HG02973 (cell line): ENCODE results near the gene AR.

ENCODE experiments used
- ATAC-seq: cut with Tn5 transposase; IDR thresholded peaks from one replicate; pipeline ENCODE4 v1.9.1; 2021; ENCODE audit warnings: moderate library complexity; ENCODE audit not compliant: unreplicated experiment

Gene AR

DNA sequence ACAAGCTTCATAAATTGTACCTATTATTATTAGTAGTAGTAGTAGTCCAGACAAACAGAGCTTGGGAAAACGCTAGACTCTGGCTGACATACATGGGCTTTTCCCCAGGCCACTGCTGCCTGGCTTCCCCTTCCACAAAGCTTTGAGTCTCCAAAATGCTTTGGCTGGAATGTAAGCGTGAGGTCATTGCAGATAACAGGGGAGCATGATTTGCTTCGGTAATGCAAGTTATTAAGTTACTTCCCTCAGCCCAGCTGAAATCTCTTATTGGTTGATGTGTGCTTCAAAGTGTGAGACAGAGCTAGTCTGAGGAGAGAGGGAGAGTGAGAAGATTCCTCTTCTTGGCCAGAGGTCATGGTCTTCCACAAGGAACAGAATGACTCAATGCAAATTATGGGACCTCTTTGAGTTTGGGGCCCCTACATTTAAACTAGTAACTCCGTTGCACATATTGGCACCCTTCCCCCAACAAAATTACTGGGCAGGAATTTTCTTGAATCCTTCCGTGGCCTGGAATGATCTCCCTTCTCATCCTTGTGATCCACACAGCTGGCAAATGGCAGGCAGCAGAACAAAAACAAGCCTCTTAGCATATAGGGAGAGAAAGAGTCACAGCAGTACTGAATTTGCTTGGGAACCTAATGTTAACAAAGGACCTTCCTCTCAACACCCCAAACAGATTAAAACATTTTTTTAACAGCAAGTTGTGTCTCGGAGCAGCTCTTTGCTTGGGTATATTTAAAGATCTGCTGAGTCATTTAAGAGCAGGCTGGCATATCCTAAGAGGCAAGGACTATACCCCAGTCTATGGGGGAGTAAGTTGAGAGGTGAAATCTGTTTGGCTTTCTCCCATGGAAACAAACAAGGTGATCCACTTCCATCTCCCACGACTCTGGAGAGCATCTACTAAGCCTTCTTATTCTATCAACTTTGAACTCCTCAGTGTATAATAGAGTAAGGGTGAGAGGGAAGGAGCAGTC, 19.9 kb downstream of the AR start:
- no peak for ATAC-seq

DNA sequence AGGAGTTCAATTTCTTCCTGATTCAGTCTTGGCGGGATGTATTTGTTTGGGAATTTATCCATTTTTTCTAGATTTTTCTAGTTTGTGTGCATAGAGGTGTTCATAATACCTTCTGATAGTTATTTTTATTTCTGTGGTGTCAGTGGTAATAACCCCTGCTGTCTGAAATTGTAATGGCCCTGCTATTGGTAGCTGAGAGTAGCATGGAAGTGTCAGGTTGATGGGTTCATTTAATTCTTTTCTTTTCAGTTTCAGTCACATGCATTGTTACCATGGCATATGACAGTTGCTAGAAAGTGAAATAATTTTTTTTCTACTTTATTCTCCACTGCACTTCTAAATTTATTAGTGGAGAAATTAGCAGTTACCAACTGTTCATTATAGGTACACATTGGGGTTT, 20.7 kb downstream of the AR start:
- ATAC-seq, result no peak

DNA sequence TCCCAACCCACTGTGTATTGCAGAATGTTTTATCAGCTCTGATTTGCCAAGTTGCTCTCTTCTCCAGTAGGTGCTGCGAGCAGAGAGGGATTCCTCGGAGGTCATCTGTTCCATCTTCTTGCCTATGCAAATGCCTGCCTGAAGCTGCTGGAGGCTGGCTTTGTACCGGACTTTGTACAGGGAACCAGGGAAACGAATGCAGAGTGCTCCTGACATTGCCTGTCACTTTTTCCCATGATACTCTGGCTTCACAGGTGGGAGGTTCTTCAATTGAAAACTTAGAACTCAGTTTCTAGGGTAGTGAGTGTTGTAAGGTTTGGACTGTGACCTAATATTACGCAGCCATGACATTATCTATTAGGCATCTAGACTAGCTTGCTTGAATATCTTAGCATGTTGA, 24.9 kb downstream of the AR start:
- no peak for ATAC-seq

DNA sequence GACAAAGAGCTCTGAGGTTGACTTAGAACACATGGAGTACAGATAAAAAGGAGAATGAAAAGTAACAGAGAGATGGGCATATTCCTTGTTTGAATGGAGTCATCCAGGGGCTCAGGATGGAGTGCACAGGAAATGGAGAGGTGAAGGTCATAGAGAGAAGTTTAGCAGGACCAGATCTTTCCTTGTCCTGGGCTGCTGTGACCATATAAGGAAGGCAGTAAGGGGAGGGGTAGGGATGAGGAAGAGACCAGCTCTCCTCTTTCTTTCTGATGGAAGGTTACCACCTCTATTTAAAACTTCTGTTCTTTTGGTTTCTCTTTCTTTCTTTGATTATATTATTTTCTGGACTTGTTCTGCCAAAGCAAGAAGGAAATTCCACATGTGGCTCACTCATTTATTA, 27.0 kb downstream of the AR start:
- ATAC-seq, result no peak

DNA sequence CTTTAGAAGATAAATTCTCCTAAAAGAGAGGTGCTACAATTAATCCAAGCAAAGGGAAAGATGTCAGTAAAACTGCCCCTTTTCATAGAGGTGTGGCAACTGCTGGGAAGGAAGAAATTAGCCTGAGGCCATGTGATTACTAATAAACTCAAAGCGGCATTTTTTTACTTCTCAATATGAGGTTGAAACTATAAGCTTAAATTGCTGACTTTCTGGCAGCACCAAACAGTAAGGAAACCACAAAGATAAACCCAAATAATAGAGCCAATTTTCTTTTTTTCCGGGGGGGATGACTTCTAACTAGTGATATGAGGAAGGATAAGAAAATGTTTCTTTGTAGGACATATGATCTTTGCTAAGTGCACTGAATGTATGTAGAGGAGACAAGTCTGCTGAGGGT, 30.9 kb downstream of the AR start:
- ATAC-seq, result no peak

DNA sequence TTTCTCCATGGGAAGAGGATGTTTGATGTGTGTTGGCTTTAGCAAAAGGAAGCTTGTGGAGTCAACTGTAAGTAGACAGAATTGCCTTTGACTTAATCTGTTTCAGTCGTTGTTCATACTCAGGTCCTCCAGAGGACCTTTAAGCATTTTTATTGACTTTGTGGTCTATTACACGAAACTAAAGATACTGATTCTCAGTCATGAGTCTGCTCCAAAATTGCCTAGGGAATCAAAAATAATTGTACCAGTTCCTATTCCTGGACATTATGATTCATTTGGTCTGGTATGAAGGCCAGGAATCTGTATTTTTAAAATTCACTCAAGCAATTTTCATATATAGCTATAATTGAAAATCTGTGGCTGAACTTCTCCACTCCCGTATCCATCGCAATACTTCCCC, 38.6 kb downstream of the AR start:
- no peak for ATAC-seq

DNA sequence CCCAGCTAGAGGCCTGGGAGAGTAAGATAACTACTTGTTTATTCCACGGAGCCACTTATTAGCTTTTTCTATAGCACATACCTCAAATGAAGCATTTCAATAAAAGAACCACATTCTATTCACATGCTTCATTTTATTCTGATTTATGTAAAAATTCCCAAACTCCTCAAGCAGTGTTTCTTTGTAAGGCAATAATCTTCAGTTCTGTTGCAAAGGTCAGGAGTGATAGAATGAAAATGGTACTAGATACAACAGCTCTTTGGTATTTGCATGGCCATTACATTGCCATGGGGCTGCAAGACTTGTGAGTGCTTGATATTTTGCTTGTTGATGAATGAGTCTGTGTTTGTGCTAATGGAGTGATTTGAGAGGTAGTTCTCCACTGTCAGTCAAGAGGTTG, 39.4 kb downstream of the AR start:
- no peak for ATAC-seq

DNA sequence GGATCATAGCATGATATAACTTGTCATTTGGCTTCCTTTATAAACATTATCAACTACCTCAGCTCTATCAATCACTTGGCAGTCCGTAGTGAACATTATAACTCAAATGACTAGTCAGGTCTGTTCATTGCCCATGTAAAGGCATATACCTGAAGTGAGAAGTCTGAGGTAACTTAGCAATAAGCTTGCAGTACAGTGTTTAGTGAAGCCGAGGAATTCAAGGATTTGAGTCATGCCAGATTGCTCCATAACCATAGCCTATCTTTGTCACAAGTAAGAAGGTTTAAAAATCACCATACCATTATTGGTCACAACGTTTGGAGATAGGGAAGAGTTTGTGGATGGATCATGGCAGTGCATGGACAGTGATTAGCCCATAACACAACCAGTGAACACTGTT, 41.6 kb downstream of the AR start:
- no peak for ATAC-seq

DNA sequence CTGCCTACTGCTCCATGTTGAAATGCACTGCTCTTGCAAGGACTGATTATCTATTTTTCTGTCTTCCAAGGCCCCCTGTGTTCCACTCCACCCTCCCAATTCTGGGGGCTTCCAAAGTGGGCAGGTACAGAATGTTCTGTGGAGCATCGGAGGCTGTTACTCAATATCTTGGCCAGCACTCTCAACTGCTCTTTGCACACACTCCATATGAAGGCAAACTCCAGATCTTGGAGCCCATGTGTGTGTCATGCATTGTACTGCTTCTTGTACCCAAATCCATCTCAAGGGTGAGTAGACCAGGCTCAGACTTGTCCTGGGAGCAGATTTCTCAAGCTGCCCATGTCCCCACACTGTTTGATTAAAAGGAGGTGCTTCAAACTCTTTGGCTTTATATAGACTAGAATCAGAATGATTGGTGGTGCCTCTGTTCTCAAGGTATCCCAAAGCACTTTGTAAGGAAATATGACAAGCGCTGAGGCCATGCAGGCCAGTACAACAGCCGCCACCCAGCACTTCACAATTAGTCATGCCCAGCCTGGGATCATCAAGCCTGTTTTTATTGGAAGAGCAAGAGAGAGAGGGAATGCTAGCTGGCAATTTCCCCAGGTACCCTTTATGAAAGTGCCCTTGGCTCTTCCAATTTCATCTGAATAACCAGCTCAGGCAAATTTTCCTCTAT, 44.3 kb downstream of the AR start:
- no peak for ATAC-seq

DNA sequence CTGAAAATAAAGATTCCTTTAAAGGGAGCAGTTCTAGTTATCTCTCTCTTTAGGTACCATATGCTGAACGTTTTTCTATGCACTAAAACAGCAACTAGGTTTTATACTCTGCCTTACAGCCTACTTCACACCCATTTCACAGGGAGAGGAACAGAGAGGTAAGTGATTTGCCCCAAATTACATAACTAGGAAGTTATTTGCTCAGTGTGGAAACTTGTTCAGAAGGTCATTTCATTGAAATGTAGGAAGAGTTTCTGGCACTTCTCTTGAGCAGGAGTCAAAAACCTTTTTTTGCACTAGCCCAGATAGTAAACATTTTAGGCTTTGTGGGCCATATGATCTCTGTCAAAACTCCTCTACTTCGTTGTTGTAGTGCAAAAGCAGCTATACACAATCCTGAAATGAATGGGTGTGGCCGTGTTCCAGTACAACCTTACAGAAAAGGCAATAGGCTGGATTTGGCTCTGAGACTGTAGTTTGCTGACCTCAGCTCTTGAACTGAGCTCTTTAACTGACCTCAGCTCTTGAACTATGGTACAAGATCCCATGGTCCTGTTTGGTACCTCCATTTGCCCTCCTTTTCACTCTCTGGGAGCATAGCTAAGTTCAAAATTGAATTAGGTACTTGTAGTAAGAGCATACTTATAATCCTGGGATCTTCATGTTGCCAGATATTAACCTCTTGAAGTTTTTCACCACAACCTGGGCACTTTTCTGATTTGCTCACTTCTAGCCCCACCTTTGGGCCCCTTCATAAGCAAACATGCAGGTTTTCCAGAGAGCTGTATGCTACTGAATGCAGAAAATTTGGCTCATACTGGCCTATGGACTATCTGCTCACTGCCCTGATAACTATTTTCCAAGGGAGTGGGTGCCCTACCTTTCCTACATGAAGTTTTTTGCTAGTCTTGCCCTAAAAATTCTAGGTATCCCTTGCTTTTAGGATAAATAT, 53.3 kb downstream of the AR start:
- no peak for ATAC-seq

DNA sequence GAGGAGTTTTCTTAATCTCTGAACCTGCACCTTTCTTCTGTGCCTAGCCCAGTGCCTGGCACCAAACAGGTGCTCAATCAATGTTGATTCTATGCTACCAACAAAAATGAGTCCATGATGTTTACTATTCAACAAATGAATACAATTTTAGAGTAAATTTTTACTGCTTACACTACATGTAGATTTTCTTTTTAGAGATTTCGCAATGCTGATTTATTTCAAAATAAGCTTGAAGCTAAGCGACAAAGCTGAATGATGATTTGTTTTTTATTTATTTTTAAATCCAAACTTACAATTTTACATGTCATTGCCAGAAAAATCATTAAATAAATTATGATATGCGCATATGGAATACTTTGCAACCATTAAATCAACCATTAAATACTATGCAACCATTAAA, 55.7 kb downstream of the AR start:
- no peak for ATAC-seq

DNA sequence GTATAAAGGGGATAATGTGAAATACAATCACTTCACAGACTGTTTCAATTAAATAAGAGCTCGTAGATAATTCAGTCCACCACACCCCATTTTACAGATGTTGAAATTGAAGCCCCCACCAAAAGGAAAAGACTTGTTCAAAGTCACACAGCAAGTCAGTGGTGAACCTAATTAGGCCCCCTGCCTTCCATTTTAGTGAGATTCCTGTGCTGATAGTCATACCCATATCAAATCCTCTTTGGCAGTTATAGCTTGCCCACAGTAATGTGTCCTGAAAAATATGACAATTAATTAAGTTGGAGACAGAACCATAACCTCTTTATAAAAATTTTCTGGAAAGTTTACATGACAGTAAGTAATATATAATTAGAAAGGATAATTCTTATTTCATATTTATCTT, 58.0 kb downstream of the AR start:
- no peak for ATAC-seq

DNA sequence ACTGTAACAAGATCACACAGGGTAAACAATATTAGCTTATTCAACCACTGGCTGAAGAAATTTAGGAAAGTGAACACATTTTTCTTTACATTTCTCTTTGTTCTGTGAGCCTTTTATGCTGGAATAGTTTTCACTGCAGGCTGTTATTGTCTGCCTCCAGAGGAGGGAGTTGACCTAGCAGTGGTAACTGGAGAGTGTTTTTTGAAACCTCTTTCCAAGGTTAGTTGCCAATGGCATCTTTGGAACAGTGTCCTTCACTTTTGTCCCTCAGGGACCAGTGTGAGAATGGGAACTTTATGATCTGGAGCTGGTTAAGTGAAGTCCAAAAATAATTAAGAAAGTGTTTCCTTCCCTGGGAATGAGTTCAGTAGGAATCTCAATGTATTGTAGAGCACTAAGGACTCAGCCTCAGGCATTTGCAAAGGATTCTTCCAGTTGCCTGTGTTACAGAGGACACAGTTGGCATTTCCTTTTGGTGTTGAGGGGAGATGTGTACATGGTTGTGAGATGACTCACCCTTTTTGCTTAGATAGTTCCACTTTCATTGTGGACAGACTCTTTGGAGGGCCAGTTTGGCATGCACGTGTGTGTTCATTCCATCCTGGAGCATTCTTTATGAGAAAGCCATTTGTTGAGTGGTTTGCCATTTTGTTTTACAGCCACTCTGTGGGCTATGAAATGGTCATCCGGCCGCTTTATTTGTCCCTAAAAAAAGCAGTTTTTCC, 61.3 kb downstream of the AR start:
- no peak for ATAC-seq

DNA sequence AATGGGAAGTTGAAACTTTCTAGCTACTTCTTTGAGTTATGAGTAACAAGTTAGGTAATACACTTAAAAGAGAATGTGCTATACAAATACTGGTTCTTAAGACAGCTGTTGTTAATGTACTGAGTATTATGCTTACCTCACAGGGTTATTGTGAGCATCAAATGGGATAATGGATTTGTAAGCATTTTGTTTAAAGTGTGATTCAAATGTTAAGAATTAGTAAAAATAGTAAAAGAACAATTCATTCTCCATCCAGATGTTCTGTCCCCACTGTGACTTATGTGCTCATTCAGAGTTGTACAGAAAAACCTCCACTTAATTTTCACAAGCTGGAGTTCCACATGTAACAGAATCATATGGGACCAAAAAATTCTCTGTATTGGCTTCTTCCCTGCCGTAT, 63.6 kb downstream of the AR start:
- no peak for ATAC-seq

DNA sequence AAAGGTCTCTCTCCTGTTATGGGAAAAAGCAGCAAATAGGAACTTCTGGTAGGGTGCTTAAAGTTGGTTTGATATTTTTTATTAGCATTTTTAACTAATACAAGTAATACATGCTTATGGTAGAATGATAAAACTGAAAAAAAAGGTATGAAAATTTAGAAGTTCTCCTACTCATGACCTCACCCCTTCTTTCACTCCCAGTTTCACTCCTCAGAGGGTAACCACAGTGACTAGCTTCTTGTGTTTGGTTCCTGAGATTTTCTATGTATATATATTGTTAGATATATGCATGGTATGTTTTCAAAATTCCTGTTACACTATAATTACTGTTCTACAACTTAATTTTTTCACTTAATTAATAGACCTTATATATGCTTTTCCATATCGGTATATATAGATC, 66.5 kb downstream of the AR start:
- no peak for ATAC-seq

DNA sequence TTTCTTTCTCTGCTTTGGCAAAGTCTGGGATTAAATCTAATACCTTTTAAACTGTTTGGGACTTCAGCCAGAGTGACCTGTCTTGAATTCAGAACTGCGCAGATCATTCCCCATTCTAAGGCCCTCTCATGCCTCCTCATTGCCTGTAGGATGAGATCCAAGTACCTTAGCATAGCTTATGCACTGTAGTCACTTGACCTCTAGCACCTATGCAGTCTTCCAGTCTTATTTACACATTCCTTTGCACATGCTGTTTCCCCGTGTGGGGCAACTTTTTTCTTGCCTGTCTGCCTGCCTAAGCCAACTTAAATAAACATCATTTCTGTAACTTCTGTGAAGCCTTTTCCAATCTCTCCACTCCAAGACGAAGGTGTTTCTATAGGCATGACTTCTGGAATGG, 68.4 kb downstream of the AR start:
- ATAC-seq, result no peak

DNA sequence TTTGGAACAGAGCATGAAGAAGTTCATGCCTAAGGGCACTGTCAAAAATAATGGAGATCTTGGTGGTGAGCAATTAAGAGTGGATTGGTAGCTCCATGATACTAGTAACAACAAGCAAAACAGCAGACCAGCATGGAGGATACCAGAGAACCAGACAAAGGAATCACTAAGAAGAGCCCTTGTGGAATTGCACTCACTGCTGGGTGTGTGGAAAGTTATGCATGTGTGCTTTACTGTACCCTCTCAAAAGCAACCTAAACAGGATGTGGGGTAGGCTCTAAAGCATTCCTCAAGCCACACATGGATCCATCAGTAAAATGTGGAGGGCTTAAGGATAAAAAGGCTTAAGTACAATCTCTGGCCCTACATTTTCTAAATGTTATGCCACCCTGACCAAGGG, 69.5 kb downstream of the AR start:
- no peak for ATAC-seq

DNA sequence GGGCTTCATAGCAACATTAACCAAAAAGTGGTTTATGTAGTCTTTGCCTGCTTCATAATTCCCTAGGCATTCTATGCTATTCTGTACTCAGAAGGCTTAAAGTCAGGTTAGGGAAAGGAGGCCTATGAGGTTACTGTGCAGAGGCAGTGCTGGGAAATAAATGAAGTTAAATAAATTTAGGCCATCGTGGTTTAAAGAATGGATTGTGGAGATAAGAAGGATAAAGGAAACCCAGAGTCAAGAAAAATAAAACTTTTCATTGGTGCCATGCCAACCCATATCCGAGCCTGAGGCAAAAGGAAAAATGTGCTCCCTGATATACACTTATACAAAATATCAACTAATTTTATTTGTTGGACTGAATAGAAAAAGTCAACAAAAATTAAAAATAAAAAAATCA, 70.2 kb downstream of the AR start:
- no peak for ATAC-seq

DNA sequence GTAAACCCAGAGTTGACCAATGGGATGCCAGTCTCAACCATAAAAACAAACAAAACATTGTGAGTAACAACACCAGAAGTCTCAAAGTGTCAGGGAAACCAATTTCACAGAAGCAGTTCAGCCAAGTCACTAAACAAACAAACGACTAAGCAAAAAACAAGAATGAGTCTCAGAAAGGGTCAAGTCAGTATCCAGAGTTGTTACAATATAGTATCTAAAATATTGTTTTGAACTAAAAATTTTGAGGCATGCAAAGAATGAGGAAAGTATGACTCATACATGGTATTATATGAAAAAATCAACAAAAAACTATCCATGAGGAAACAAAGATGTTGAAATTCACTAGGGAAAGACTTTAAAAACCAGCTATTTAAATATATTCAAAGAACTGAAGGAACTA, 70.6 kb downstream of the AR start:
- ATAC-seq, result no peak

DNA sequence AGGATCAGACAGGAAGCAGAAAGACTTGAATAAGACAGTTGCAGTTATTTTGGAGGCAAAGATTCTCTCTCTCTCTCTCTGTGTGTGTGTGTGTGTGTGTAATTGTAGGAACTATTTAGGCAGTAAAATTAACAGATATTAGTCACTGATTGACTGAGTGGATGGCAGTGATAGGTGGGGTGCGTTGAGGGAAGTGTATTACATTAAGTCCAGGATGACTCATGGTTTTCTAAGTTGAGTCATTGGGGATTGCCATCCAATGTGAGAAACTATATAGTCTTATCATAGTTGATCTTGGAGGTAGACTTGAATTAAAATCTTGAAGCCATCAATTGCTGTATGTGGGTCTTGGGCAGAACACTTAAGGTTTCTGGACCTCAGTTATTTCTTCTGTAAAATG, 75.4 kb downstream of the AR start:
- ATAC-seq, result no peak
